Measurements from ENCODE around the gene UGT2B10.
"Not testable (repeated sequence)": the region's sequence is repeated elsewhere in the genome, so short reads cannot be mapped to it uniquely, and the experiment has no call there.

UGT2B10 gene

DNA sequence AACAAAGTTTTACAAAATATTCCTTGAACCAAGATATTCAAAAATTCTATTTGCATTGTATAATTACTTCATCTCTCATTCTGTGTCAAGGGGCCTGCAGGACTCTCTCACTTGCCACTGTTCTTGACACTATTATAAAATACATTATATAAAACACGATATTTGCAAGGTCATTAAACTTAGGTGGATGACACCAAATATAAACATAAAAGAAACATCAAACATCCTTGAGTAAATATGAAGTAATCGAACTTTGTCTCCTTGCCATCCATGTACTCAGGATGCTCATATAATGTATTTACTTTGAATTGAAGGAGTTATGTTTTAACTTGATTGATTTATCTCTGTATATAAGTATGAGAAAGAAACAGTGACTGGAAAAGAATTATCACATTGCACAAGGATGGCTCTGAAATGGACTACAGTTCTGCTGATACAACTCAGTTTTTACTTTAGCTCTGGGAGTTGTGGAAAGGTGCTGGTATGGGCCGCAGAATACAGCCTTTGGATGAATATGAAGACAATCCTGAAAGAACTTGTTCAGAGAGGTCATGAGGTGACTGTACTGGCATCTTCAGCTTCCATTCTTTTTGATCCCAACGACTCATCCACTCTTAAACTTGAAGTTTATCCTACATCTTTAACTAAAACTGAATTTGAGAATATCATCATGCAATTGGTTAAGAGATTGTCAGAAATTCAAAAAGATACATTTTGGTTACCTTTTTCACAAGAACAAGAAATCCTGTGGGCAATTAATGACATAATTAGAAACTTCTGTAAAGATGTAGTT, at the start of gene UGT2B10:
Gene UGT2B10, plus strand, starts transcription at position 378 of the 793 bp plus-strand sequence. Its CDS starts 26 bp downstream, at position 404.
- not testable (repeated sequence) for DNase-seq (ENCODE audit: low read depth in 3 of 3)

DNA sequence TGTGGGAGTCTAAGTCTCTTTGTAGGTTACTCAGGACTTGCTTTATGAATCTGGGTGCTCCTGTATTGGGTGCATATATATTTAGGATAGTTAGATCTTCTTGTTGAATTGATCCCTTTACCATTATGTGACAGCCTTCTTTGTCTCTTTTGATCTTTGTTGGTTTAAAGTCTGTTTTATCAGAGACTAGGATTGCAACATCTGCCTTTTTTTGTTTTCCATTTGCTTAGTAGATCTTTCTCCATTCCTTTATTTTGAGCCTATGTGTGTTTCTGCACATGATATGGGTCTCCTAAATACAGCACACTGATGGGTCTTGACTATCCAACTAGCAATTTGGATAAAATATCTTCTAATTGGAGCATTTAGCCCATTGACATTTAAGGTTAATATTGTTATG, 44.0 kb upstream of the UGT2B10 start:
- not testable (repeated sequence) for DNase-seq (ENCODE audit: low read depth in 3 of 3)

DNA sequence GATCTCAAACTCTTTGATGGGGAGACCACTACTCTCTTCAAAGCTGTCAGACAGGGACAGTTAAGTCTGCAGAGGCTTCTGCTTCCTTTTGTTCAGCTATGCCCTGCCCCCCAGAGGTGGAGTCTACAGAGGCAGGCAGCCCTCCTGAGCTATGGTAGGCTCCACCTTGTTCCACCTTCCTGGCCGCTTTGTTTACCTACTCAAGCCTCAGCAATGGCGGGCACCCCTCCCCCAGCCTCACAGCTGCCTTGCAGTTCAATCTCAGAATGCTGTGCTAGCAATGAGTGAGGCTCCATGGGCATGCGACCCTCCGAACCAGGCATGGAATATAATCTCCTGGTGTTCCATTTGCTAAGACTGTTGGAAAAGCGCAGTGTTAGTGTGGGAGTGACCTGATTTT, 42.1 kb upstream of the UGT2B10 start:
- no peak for DNase-seq (ENCODE audit: low read depth in 3 of 3)

DNA sequence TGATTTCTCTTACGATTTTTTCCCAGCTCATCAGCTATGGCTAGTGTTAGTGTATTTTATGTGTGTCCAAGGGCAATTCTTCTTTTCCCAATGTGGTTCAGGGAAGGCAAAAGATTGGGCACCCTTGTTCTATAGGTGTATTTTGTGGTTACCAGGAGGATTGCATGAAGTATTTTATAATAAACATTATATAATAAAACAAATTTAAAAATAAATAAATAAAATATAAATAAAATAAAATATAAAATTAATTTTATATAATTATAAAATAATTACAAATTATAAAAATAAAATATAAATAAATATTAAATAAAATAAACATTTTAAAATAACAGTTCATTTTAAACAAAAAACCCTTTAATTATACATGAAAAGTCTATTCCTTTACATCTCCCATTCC, 35.6 kb upstream of the UGT2B10 start:
- no peak for DNase-seq (ENCODE audit: low read depth in 3 of 3)

DNA sequence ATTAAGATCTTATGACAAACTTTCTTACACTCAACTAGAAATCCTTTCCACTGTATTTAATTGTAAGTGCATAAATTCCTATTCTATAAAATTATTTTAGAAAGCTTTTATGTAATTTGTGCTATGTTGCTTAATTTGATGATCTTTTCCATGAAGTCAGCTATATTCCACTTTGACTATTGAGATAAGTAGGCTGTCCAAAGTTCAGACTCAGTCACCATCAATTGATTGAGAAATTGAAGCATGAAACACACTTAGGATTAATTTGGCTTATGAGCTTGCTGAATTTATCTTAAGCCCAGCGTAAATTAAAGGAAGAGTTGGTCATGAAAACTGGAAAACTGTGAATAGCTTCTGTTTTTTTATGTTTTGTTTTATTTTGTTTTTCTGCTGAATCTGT, 18.7 kb upstream of the UGT2B10 start:
- DNase-seq (ENCODE audit: low read depth in 3 of 3): no peak

DNA sequence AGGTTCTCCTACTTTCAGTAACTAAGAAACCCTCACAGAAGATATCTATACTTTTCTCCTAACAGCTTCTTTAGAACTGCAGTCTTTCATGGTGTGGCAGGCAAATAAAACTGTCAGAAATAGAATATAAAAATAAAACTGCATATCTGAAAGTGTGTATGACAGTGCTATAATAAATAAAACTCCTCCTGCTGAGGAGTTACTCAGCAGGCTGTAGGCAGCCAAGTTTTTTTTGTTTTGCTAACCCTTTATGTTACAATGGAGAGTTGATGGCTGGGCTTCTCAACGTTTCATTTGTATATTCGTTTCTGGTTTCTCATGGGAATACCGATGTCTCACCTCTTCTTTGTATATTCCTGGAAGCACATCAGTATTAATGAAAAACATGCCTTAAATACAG, 18.2 kb upstream of the UGT2B10 start:
- DNase-seq (ENCODE audit: low read depth in 3 of 3): no peak

DNA sequence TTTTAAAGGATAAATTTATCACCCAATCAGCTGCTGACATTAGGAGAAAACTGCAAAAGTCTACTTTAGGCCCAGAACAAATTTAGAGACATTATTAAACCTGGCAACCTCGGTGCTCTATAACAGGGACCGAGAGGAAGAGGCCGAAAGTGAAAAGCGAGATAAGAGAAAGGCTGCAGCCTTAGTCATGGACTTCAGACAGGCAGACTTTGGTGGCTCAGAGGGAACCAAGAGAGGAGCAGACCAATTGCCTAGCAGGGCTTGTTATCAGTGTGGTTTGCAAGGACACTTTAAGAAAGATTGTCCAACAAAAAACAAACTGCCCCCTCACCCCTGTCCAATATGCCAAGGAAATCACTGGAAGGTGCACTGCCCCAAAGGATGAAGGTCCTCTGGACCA, 12.8 kb upstream of the UGT2B10 start:
- no peak for DNase-seq (ENCODE audit: low read depth in 3 of 3)

DNA sequence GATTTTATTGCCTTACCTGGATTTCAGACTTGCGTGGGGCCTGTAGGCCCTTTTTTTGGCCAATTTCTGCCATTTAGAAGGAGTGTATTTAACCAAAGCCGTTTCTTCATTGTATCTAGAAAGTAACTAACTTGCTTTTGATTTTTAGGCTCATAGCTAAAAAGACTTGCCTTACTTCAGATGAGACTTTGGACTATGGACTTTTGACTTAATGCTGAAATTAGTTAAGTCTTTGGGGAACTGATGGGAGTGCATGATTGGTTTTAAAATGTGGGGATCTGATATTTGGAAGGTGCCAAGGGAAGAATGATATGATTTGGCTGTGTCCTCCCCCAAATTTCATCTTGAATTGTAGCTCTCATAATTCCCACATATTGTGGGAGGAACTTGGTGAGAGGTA, 7.7 kb upstream of the UGT2B10 start:
- no peak for DNase-seq (ENCODE audit: low read depth in 3 of 3)

DNA sequence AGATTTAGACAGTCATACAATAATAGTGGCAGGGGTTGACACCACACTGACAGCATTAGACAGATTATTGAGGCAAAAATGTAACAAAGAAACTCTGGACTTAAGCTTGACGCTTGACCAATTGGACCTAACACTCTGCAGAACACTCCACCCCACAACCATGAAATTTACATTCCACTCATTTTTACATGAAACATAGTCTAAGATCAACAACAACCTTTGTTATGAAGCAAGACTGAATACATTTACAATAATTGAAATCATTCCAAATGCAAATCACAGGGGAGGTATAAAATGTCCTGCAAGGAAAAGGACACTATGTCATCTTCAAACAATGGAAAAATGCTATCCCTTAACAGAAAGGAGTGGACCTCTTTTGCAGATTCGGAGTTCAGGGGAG, 4.9 kb upstream of the UGT2B10 start:
- DNase-seq (ENCODE audit: low read depth in 3 of 3): no peak

DNA sequence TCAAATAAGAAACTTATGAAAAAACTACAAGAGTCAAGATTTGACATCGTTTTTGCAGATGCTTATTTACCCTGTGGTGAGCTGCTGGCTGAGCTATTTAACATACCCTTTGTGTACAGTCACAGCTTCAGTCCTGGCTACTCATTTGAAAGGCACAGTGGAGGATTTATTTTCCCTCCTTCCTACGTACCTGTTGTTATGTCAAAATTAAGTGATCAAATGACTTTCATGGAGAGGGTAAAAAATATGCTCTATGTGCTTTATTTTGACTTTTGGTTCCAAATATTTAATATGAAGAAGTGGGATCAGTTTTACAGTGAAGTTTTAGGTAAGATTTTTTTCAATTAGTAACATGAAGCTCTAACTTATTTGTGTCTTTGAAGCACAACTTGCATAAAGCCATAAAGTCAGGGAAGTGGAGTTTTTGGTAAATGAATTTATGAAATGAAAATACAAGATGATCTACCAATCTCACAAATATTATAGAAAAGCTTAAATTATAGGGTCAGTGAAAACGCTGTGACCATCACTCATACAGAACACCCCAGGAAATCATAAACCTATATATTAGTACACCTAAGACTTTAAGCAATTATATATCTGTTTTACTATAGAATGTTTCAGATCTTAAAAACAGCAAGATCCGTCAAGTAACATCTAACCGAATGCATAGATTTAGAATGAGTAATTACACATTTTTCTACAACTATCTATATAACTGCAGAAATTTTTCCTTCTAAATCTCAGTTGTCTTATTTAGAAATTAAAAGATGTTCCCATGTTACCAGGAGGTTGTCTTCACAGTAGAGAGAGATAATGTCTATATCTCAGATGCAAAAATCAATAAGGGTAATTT, 844 bp downstream of the UGT2B10 start:
- not testable (repeated sequence) for DNase-seq (ENCODE audit: low read depth in 3 of 3)

DNA sequence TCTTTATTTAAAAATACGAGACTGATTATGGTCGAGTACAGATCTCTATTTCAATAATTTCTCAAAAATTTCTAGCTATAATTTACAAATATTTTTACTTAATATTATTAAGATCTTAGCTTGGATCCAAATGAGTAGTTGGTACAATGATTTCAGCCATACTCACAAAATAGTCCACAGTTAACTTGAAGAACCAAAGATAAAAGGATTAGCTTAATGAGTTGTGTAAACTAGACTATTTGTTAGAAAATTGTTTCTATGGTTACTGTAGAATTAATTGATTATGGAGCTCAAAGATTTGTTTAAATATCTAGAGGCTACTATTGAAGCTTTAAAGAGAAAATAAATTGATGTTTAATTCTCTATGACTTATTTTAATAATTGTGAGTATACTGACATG, 1.6 kb downstream of the UGT2B10 start:
- no peak for DNase-seq (ENCODE audit: low read depth in 3 of 3)

DNA sequence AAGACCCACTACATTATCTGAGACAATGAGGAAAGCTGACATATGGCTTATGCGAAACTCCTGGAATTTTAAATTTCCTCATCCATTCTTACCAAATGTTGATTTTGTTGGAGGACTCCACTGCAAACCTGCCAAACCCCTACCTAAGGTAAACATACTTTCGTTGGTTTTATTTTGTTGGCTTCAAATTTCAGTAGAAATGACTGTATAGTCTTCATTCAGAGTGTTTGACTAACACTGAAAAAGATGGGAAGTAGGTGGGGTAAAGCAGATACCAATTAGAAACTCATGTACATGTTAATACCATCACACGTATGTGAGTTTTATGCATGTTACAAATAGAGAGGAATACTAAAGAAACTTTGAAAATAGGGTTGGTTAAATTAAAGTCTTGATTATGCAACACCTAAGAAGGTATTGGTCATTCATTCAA, 2.3 kb downstream of the UGT2B10 start:
- DNase-seq (ENCODE audit: low read depth in 3 of 3): not testable (repeated sequence)

DNA sequence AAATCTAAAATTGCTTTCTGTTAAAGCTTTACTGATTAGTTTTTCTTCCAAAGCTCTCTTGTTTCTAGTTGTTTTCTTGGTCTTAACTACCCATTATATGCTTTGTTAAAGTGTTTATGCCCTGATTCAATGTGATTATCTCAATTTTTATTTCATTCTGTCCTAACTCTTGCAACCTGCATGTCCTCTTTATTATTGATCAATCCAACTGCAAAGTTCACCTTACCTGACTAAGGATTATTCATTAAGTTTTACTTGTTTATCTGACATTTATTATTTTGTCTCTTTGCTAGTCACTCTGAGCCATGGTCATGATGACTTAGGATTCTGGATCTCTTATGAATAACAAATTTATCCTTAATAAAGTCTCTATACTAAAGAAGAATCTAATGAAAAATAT, 15.8 kb downstream of the UGT2B10 start:
- no peak for DNase-seq (ENCODE audit: low read depth in 3 of 3)

DNA sequence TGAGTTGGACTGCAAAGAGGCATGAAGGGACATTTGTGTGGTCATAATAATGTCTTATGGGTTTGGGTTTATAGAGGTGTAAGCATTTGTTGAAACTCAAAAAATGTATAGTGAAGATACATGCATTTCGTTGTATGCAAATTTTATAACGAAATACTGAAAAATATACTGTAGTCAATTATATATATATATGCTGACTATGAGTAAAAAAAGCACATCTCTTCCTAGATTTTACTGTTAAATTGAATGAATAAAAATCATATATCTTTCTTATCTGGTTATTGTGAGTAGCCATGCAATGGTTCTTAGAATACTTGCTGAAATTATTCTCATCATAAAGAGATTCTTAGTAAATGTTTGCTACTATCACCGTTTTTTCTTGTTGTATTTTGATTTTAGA, 34.5 kb downstream of the UGT2B10 start:
- no peak for DNase-seq (ENCODE audit: low read depth in 3 of 3)

DNA sequence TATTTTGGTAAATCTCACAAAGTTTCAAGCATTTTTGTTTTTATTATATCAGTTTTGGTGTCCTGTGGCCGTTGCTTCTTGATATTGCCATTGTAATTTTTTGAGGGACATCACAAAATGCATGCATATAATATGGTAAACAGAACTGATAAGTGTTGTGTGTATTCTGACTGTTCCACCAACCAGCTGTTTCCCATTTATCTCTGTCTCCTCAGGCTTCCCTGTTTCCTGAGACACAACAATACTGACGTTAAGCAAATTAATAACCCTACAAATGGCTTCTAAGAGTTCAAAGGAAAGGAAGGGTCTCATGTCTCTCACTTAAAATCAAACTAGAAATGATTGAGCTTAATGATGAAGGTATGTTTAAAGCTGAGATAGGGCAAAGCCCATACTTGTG, 40.0 kb downstream of the UGT2B10 start:
- no peak for DNase-seq (ENCODE audit: low read depth in 3 of 3)

DNA sequence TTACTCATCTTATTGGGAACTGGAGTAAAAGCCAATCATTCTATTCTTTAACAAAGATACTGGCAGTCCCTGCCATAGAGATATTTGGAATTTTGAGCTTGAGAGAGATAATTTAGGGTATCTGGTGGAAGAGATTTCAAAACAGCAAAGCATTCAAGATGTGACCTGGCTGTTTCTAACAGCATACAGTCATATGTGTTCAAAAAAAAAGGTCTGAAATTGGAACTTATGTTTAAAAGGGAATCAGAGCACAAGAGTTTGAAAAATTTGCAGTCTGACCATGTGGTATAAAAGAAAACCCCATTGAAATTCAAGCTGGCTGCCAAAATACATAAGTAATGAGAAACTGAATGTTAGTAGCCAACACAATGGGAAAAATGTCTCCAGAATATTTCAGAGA, 42.2 kb downstream of the UGT2B10 start:
- DNase-seq (ENCODE audit: low read depth in 3 of 3): no peak

DNA sequence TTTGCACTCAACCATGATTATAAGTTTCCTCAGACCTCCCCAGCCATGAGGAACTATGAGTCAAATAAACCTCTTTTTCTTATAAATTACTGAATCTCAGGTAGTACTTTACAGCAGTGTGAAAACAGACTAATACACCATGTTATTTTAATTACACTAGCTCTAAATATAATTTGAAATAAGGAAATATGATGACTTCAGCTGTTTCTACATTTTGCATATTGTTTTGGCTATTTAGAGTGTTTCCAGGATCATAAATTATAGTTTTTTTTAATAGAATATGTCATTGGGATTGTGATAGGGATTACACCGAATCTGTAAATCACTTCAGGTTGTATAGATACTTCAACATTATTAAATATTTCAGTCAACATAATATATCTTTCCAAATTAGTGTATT, 43.9 kb downstream of the UGT2B10 start:
- no peak for DNase-seq (ENCODE audit: low read depth in 3 of 3)

DNA sequence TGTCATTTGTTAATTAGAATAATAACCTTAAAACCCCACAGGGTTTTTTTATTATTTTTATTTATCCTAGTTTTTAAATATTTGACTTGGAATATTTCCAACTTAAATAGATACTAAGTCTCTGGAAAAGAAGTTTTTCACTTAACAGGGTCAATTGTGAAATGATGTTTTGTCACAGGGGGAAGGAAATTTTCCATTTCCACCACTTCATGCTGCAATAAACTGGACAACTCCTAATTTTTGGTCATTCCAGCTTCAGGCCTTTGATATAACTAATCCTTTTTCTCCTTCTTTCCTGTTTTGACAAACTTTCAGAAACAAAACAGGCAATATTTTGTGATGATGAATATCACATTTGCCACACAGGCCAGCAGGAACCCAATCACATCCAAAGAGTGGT, 45.3 kb downstream of the UGT2B10 start:
- no peak for DNase-seq (ENCODE audit: low read depth in 3 of 3)

DNA sequence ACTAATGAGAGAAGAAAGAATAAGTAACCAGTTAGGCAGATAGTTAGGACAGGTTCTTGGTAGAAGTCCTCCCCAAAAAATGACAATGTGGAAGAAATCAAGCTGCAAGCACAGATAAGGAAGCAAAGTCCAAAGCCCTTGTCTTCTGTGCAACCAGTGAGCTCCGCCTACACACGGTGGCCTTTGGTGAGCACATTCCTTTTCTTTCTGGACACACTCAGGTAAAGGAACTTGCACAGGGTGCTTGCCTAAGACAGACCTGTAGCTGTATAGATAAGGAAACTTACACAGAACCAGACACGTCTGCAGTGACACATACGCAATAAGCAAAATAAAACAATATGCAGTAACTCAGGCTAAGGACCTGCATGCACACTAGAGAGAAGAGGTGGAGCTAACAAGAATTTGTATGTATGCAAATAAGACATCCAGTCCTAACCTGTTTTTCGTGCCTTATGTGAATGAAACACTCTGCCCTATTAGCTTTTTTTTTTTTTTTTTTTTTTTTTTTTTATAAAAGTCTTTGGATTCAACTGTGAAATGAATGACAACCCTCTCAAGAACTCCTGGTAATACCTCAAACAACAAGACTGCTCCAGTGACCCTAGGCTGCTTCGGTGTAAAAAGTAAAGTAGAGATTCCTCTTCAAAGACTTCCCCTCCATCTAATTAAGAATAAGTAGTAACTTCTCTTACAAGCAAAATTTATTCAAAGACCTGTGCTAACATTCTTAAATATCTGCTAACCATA, 48.8 kb downstream of the UGT2B10 start:
- DNase-seq (ENCODE audit: low read depth in 3 of 3): no peak

DNA sequence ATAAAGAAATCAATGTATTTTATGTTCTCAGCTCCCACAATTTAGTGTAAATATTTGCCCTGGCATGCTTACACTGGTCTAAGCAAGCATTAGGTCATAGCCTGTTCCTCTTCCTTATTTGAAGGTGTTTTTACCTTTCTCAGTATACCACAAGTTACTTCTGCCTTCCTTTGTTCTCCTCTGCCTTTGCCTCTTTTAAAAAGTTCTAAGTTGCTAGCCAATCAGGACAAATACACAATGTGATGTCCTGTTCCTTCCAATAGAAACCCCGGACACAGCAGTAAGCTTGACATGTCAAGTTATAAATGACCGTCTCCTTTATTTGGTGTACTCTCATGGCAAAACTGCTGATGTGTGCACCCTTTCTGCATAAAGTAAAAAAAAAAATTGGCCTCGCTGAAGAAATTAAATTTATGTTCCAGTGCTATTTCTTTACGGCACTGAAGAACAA, 49.4 kb downstream of the UGT2B10 start:
- DNase-seq (ENCODE audit: low read depth in 3 of 3): no peak

DNA sequence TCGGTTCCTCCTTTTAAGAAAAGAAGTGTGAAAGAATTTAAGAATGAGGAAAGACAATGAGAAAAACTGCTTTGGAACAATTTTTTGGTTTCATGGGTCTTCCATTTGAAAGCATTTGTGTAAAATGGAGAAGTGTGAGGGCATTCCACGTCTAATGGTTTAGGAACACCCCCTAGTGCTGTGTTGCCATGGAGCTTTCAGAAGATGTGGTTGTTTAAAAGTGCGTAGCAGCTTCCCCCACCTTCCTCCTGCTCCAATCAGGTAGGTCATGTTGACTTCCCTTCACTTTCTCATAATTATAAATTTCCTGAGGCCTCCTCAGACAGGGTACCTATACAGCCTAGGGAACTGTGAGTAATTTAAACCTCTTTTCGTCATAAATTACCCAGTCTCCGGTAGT, 50.0 kb downstream of the UGT2B10 start:
- no peak for DNase-seq (ENCODE audit: low read depth in 3 of 3)

DNA sequence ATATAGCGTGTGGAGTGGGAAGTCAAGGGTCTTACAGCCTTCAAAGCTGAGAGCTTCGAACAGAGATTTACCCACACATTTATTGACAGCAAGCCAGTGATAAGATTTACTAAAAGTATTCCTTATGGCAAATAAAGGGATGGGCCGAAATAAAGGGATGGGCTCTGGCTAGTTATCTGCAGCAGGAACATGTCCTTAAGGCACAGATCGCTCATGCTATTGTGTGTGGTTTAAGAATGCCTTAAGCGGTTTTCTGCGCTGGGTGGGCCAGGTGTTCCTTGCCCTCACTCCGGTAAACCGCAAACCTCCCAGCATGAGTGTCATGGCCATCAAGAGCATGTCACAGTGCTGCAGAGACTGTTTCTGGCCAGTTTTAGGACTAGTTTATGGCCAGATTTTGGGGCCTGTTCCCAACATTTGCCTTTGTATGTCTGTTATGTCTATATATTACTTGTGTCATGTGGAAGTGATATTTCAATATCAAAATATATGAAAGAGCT, 53.5 kb downstream of the UGT2B10 start:
- no peak for DNase-seq (ENCODE audit: low read depth in 3 of 3)

Measured in stimulated activated CD4-positive, alpha-beta T cell treated with anti-CD3 and anti-CD28 coated beads, TNF-alpha, amount 100 ng/mL, for 4 hours (primary cell).